Measurements from ENCODE around the gene SEPHS1. TPM values are rescaled to one million over a fixed set of nuclear protein-coding genes. Genes with fewer than 3 reads are reported as not detected.

The SEPHS1 gene
- total RNA-seq, 1 donor from 2014 or later = 38.0 TPM

GRCh38 chr10:13328613-13329012, 19.5 kb downstream of the SEPHS1 start:
- peak; percentile 30 for DNase-seq (ENCODE audit: low spot score)

GRCh38 chr10:13328126-13328525, 20.0 kb downstream of the SEPHS1 start:
- DNase-seq (ENCODE audit: low spot score) = no peak

GRCh38 chr10:13327534-13327933, 20.6 kb downstream of the SEPHS1 start:
- no peak for DNase-seq (ENCODE audit: low spot score)

GRCh38 chr10:13322615-13323148, 25.4 kb downstream of the SEPHS1 start:
- no peak for DNase-seq (ENCODE audit: low spot score)

- DNase-seq (ENCODE audit: low spot score) = no peak
Observed at GRCh38 chr10:13321576-13321975, 26.5 kb downstream of the SEPHS1 start.

- no peak for DNase-seq (ENCODE audit: low spot score)
Observed at GRCh38 chr10:13319166-13319565, 28.9 kb downstream of the SEPHS1 start.

GRCh38 chr10:13317474-13317873, 30.6 kb downstream of the SEPHS1 start:
- DNase-seq (ENCODE audit: low spot score) = no peak

- DNase-seq (ENCODE audit: low spot score) = no peak
Observed at GRCh38 chr10:13316635-13317311, 31.3 kb downstream of the SEPHS1 start.

GRCh38 chr10:13315361-13315760, 32.7 kb downstream of the SEPHS1 start:
- DNase-seq (ENCODE audit: low spot score) = no peak

- no peak for DNase-seq (ENCODE audit: low spot score)
Observed at GRCh38 chr10:13311177-13311575, 36.9 kb downstream of the SEPHS1 start.

GRCh38 chr10:13310518-13311176, 37.4 kb downstream of the SEPHS1 start:
- no peak for DNase-seq (ENCODE audit: low spot score)

GRCh38 chr10:13309792-13310191, 38.3 kb downstream of the SEPHS1 start:
- DNase-seq (ENCODE audit: low spot score) = no peak

- no peak for DNase-seq (ENCODE audit: low spot score)
Observed at GRCh38 chr10:13308096-13308495, 40.0 kb downstream of the SEPHS1 start.

GRCh38 chr10:13306103-13306502, 42.0 kb downstream of the SEPHS1 start:
- no peak for DNase-seq (ENCODE audit: low spot score)

GRCh38 chr10:13302821-13303555, 45.1 kb downstream of the SEPHS1 start:
- no peak for DNase-seq (ENCODE audit: low spot score)

- DNase-seq (ENCODE audit: low spot score) = peak; percentile 96
Observed at GRCh38 chr10:13299437-13300287, 48.4 kb downstream of the SEPHS1 start, which contains the start of gene PHYH. Gene PHYH (minus strand): TSS chr10:13300064. CDS start chr10:13300042, 22 bp downstream.

GRCh38 chr10:13298748-13299436, 49.2 kb downstream of the SEPHS1 start:
- DNase-seq (ENCODE audit: low spot score) = no peak

GRCh38 chr10:13296476-13296875, 51.6 kb downstream of the SEPHS1 start:
- no peak for DNase-seq (ENCODE audit: low spot score)

- DNase-seq (ENCODE audit: low spot score) = no peak
Observed at GRCh38 chr10:13294784-13295183, 53.3 kb downstream of the SEPHS1 start.

All from mesenteric fat pad (tissue), 1 donor.